HFF-Myc (cell line): ENCODE measurements around the gene SLC50A1.

Experiments
- DNase-seq: peaks from one replicate; pipeline ENCODE4 v3.0.0-alpha.2; 2011; ENCODE audit warnings: low read depth; ENCODE audit errors: extremely low read depth
- H3K4me3 ChIP-seq: replicated peaks from 2 replicates; pipeline ENCODE4 v1.5.1; 2011; ENCODE audit warnings: low read depth, mild to moderate bottlenecking, control low read depth, low read length
- TF ChIP-seq, protein P1 (sequence below): IDR thresholded peaks from 2 replicates; pipeline ENCODE4 v1.5.1; 2012; ENCODE audit warnings: mild to moderate bottlenecking, low read depth, low read length, control low read depth; ENCODE audit errors: missing control alignments

Gene SLC50A1

GRCh38 chr1:155179112-155180031 is 43.7 kb downstream of the SLC50A1 start:
- no peak overlapping the region for H3K4me3 ChIP-seq
- DNase-seq: no peak
- TF ChIP-seq, protein P1, sequence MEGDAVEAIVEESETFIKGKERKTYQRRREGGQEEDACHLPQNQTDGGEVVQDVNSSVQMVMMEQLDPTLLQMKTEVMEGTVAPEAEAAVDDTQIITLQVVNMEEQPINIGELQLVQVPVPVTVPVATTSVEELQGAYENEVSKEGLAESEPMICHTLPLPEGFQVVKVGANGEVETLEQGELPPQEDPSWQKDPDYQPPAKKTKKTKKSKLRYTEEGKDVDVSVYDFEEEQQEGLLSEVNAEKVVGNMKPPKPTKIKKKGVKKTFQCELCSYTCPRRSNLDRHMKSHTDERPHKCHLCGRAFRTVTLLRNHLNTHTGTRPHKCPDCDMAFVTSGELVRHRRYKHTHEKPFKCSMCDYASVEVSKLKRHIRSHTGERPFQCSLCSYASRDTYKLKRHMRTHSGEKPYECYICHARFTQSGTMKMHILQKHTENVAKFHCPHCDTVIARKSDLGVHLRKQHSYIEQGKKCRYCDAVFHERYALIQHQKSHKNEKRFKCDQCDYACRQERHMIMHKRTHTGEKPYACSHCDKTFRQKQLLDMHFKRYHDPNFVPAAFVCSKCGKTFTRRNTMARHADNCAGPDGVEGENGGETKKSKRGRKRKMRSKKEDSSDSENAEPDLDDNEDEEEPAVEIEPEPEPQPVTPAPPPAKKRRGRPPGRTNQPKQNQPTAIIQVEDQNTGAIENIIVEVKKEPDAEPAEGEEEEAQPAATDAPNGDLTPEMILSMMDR: no peak

DNA sequence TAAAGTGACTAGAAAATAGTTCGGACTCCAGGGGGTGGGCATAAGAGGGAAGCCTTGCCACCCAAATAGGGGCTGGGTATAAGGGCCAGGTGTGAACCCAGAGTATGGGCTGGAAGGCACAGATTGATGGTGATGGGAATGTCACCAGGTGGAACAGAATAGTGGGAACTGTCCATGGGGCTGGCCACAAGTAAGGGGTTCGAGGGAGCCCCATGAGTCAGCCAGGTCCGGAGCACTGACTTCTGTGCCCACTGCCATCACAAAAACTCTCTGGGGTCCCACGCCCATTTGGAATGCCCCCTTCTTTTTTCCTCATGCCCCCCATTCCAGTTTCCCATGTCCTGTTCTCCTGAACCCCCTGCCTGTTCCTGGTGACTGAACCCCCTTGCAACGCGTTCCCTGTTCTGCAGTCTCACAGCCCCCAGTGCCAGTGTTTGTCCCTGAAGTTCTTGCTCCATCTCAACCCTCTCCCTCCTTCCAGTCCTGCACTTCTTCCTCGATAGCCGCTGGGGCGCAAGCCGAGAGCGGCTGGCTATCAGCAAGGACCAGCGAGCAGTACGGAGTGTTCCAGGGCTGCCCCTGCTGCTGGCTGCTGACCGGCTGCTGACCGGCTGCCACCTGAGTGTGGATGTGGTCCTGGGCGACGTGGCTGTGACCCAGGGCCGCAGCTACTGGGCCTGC is 45.9 kb downstream of the SLC50A1 start:
- H3K4me3 ChIP-seq: no peak overlapping the region
- TF ChIP-seq, protein P1: no peak
- no peak for DNase-seq

DNA sequence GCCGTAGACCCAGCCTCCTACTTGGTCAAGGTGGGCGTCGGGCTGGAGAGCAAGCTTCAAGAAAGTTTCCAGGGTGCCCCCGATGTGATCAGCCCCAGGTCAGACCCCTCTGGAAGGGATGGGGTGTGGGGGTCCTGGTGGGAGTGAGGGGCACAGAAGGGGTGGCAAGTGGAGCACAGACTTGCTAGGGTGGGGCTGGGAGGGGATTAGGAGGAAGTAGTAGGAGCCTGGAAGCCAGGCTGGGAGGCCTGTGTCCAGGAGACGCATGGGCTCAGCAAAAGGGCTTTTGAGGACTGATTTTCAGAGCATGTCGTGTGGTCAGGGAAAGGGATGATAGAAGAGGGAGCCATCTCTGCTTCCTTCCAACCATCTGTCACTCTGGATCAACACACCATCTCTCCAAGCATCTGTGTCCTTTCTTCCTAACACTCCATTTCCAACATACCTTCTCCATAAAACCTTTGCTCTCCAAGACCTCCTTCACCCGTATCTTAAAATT is 46.4 kb downstream of the SLC50A1 start:
- DNase-seq: no peak
- TF ChIP-seq, protein P1: no peak
- no peak overlapping the region for H3K4me3 ChIP-seq

DNA sequence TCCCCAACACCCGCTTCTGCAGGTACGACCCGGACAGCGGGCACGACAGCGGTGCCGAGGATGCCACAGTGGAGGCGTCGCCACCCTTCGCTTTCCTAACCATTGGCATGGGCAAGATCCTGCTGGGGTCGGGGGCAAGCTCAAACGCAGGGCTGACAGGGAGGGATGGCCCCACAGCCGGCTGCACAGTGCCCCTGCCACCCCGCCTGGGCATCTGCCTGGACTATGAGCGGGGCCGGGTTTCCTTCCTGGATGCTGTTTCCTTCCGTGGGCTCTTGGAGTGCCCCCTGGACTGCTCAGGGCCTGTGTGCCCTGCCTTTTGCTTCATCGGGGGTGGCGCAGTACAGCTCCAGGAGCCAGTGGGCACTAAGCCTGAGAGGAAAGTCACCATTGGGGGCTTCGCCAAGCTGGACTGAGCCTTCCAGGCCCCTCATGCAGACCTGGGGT is 48.1 kb downstream of the SLC50A1 start:
- DNase-seq: no peak
- no peak overlapping the region for H3K4me3 ChIP-seq
- TF ChIP-seq, protein P1: no peak

- TF ChIP-seq, protein P1: no peak
These were observed 48.7 kb downstream of the SLC50A1 start for GRCh38 chr1:155184351-155184811.

GRCh38 chr1:155184835-155185782 is 49.5 kb downstream of the SLC50A1 start:
- TF ChIP-seq, protein P1: no peak
- H3K4me3 ChIP-seq: no peak overlapping the region
- no peak for DNase-seq

More at GRCh38 chr1:155184351-155184811, 48.7 kb downstream of the SLC50A1 start:
- no peak overlapping the region for H3K4me3 ChIP-seq
- DNase-seq: no peak
